Measurements from ENCODE around the gene APP.

The APP gene

DNA sequence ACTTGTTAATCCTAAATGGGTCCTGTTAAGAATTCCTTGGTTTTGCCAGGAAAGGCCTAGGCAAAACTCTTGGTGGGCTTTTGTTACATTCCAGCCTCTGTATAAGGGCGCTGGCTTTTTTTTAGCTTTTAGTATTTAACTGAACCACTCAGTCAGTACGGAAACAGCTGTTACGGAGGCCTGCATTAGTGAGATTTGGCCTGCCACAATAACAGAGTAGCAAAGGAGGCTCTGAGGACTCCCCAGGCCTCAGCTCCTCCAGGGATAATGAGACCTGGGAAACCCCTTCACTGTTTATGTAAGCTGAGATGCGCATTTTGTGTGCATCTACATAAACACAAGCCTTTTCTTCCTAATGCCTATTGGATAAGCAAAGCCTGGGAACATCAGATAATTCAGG lies 210.2 kb downstream of the APP start:
- no peak for TF ChIP-seq CTCF (IDR thresholded peaks at IDR 0.05; ENCODE audit: control extremely low read depth, extremely low read depth, low read depth, missing control alignments)
- no peak for DNase-seq (ENCODE audit: extremely low spot score)
- ChIA-PET POLR2A (no interaction called here), CTCF (interaction anchor here (1.5 to 1.6 kb wide), 2 partner anchors 15 to 210 kb away, joined by 3 to 4 read pairs; partner anchors contain the start of gene APP)

GRCh38 chr21:25959799-25960198 lies 210.8 kb downstream of the APP start:
- POLR2A ChIA-PET: no interaction called here
- CTCF ChIA-PET: interaction anchor here (1.3 to 1.6 kb wide), 3 partner anchors 8 to 211 kb away, joined by 3 to 4 read pairs (median 4); partner anchors contain the start of gene APP
- TF ChIP-seq CTCF (IDR thresholded peaks at IDR 0.05; ENCODE audit: control extremely low read depth, extremely low read depth, low read depth, missing control alignments): no peak
- DNase-seq (ENCODE audit: extremely low spot score): no peak

DNA sequence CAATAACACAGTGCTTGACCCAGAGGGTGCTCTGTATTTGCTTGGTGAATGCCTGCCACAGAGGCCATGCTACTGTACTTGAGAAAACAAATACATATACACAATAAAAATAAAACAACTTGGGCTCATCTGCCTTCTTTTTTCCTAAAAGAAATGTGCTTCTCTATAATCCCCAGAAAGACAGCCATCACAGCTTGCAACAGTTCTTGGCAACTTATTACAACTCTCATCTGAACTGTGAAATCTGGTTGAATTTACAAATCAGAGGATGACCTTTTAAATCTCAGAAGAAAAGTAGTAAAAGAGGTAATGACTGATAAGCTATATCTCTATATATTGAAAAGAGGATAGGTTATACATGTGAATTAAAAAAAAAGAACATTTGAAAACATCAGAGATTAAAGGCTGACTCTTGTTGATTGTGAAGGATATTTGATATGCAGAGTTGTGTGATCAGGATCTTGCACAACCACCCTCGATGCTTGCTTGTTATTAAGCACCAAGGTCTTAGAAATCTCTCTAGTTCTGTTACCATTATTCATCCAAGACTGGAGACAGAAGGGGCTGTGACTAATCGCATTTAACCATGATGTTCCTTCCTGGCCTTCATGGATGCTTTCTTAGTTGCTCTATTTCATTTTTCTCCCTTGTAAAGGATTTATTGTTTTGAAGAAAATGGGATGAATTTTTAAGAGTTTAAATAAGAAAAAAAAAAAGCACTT lies 213.4 kb downstream of the APP start:
- ChIA-PET CTCF (interaction anchor here (1.2 kb wide), 1 partner anchor 58 kb away, joined by 4 read pairs; no protein-coding TSS in a partner anchor), POLR2A (no interaction called here)
- TF ChIP-seq CTCF (IDR thresholded peaks at IDR 0.05; ENCODE audit: control extremely low read depth, extremely low read depth, low read depth, missing control alignments): no peak
- DNase-seq (ENCODE audit: extremely low spot score): no peak

- no peak for TF ChIP-seq CTCF (IDR thresholded peaks at IDR 0.05; ENCODE audit: control extremely low read depth, extremely low read depth, low read depth, missing control alignments)
- no peak for DNase-seq (ENCODE audit: extremely low spot score)
- ChIA-PET CTCF (interaction anchor here (1.6 kb wide), 1 partner anchor 23 kb away, joined by 3 read pairs; no protein-coding TSS in a partner anchor), POLR2A (no interaction called here)
These were observed 214.9 kb downstream of the APP start for GRCh38 chr21:25955646-25956045.

DNA sequence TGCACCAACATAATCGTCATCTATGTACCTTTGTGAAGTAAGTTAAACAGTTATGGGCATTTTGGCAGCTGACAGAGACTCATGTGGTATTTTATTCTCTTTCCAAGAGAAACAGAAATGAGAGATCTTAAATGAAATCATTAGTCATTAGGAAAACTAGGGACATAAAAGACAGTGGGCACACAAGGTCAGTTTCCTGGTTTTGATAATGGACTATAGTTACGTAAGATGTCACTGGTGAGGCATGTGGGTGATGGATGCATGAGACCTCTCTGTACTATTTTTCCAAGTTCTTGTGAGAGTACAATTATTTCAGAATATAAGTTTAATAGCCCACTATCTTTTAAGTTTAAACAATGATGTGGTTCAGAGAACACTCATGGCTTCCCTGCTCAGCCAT lies 216.9 kb downstream of the APP start:
- ChIA-PET POLR2A (no interaction called here), CTCF (interaction anchor here (1.0 to 1.2 kb wide), 2 partner anchors 9 to 15 kb away, joined by 3 read pairs; no protein-coding TSS in a partner anchor)
- DNase-seq (ENCODE audit: extremely low spot score): no peak
- no peak for TF ChIP-seq CTCF (IDR thresholded peaks at IDR 0.05; ENCODE audit: control extremely low read depth, extremely low read depth, low read depth, missing control alignments)

- no peak for DNase-seq (ENCODE audit: extremely low spot score)
- CTCF ChIA-PET: interaction anchor here (1.2 to 1.3 kb wide), 2 partner anchors 9 to 15 kb away, joined by 3 read pairs; no protein-coding TSS in a partner anchor
- no peak for TF ChIP-seq CTCF (IDR thresholded peaks at IDR 0.05; ENCODE audit: control extremely low read depth, extremely low read depth, low read depth, missing control alignments)
- POLR2A ChIA-PET: no interaction called here
These were observed 217.4 kb downstream of the APP start for GRCh38 chr21:25953196-25953595.
